OCI-M2 (cell line): ENCODE measurements around the gene LAMA3.

ENCODE experiments used
- DNase-seq: peaks from one replicate; lab custom pipeline; 2025; ENCODE audit not compliant: unreplicated experiment; lab: John Stamatoyannopoulos, UW

LAMA3 gene

GRCh38 chr18:23812546-23813440 lies 123.5 kb downstream of the LAMA3 start:
- DNase-seq: no peak

DNA sequence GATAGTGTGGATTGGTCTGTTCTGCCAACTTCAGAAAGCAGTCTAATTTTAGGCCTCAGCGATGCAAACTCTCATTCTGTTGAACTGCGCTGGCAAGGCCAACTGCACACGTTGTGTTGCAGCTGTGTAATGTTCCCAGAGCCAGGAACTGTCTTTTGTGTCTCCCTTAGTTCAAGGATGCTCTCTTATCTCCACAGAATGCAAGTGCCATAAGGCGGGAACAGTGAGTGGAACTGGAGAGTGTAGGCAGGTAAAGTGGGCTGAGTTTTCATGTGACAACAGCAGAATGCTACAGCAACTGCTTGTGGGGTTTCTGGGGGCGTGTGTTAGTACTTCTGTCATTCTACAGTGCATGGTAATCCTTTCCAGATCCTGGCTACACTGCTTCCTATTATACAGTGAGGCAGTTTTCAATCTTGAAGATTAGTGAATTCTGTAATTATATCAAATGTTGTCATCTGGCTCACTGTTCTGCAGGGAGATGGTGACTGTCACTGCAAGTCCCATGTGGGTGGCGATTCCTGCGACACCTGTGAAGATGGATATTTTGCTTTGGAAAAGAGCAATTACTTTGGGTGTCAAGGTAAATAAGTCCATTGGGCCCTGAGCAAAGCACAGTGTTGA lies 125.8 kb downstream of the LAMA3 start:
- no peak for DNase-seq

GRCh38 chr18:23816021-23816420 lies 126.8 kb downstream of the LAMA3 start:
- DNase-seq: no peak

DNA sequence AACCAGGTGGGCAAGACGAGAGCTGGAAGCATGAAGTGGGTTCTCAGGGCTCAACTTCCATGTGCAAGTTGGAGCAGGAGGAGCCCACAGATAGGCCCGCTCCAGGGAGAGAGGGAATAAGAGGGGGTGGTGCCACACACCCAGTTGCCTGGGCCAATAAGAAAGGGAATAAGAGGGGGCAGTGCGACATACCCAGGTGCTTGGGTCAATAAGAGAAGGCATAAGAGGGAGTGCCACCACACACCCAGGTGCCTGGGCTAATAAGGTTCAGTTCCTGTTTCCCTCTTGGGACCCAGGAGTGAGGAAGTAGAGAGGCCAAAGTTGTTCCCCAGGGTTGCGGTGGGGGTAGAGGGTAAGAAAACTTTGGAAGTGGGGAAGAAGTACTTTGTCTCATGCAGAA lies 127.5 kb downstream of the LAMA3 start:
- no peak for DNase-seq

DNA sequence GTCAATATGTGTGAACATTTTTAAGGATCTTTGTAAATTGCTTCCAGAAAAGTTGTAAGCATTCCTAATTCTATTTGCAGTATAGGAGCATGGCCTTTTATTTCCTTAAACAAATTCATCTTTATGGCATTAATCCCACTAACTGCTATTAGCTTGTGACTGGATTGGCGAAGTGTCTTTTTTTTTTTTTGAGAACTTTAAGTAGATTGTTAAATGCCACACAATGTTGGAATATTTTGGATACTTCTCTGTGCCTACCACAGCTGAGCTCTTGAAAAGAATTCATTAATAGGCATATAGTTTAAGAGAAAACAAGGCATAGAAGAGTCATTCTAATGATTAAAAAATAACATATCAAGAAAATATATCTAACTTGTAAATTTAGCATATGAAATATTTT lies 129.7 kb downstream of the LAMA3 start:
- no peak for DNase-seq

- no peak for DNase-seq
Observed at GRCh38 chr18:23822590-23823385, 133.5 kb downstream of the LAMA3 start.

- no peak for DNase-seq
Observed at GRCh38 chr18:23824240-23824639, 135.0 kb downstream of the LAMA3 start.

DNA sequence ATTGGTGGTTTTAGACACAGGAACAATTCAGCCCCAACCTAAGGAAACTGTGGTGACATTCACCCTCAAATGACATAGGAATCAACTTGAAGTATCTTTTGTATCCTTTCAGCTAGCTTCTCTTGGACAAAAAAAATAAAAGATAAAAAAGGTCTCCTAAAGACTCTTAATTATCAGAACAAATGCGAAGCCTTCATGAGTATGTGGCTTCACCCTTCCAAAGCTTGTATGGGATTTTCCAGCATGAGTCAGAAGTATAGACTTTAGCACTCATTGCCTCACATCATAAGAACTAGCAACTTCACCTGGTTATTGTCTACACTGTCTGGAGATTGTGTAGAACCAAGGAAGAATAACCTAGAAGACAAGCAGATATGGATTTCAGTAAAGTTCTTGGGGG lies 135.4 kb downstream of the LAMA3 start:
- DNase-seq: no peak

DNA sequence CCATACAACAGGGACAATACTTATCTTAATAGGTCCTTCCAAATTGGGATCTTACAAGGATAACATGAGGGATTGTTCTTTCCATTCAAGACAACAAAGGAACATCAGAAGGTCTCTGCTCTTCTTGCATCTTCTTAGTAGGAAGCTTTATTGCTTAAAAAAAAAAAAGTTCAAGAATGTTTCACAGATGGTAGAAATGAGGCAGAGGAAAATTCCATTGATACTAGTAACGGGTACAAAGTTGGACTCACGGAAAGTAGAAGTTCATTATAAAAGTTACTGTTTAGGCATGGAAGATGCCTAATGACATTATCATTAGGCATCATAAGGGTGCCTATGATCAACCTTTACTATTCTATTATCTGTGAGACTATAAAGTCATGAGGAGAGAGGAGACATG lies 136.2 kb downstream of the LAMA3 start:
- no peak for DNase-seq

- no peak for DNase-seq
Observed at GRCh38 chr18:23825978-23826405, 136.7 kb downstream of the LAMA3 start.

DNA sequence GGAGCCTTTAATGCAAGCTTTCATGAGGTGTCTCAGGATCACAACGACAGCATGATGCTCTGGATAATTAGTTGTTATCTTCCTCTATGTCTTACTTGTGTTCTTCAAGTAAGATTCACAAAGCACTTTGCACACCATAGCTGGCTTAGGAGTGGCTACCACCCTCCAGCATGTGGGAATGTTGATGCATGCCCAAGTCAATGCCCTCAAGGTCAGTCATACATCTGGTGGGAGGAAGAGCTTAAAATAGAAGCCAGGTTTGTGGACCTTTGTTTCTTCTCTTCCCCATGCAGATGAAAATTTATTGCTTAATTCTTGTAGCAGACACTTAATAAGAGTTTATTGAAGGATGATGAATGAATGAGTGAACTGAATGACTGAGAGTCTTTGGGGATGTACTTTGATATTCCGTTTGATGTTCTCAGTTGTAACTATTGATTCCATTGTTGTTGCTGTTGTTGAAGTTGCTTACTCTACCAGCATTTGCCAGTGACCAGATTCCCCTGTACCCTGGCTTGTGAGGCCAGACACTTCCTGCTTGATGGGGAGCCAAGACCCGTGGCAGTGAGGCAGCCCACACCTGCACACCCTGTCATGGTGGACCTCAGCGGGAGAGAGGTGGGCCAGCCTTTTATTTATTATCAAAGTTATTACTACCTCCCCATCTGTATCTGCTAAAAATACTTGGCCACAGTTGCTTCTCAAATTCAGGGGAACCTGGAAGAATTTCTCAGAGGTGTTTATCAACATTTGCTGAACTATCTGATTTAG lies 137.8 kb downstream of the LAMA3 start:
- DNase-seq: no peak

GRCh38 chr18:23827681-23828080 lies 138.4 kb downstream of the LAMA3 start:
- DNase-seq: no peak

- DNase-seq: no peak
Observed at GRCh38 chr18:23828426-23828825, 139.2 kb downstream of the LAMA3 start.

DNA sequence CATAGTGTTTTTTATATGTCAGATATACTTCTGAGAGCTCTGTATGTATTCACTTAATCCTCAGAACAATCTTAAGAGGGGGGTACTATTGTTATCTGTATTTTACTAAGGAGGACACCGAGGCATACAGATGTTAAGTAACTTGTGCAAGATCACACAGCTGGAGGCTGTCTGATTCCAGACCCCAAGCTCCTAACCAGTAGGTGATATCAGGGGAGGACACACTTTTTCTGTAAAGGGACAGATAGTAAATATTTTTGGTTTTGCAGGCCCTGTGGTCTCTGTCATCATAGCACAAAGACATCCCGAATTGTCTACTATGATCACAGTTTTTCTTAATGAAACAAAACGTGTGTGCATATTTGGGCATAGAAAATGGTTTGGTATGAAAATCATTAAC lies 143.7 kb downstream of the LAMA3 start:
- no peak for DNase-seq

DNA sequence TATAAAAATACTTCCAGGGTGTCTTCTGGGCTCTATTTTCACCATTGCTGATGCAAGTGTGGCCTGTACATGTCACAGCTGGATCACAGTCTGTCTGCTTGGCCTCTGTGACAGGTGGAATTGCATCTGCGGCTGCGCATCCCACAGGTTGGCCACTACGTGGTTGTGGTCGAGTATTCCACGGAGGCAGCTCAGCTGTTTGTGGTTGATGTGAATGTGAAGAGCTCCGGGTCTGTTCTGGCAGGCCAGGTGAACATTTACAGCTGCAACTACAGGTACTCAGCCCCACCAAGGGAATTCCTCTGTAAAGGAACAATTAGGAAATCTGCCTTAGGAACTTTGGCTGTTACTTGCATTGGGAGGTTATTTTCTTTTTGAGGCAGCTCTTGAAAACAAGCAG lies 144.5 kb downstream of the LAMA3 start:
- no peak for DNase-seq

DNA sequence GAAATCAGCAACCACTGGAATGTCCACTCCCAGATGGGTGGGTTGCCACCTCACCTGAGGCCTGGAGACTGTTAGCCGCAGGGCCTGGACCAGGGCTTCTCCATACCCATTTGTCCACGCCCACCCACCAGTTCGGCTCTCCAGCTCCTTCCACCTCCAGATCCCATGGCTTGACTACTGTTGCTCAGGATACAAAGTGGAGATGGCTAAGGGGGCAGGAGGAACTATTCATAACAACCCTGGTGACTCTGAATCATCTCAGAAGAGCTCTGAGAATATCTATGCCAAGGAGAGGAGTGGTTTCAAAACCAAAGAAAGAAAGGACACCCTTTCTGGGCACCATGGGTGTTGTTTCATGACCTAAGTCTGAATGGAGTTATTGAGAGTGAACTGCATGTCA lies 145.8 kb downstream of the LAMA3 start:
- no peak for DNase-seq

- no peak for DNase-seq
Observed at GRCh38 chr18:23835506-23835905, 146.3 kb downstream of the LAMA3 start.

DNA sequence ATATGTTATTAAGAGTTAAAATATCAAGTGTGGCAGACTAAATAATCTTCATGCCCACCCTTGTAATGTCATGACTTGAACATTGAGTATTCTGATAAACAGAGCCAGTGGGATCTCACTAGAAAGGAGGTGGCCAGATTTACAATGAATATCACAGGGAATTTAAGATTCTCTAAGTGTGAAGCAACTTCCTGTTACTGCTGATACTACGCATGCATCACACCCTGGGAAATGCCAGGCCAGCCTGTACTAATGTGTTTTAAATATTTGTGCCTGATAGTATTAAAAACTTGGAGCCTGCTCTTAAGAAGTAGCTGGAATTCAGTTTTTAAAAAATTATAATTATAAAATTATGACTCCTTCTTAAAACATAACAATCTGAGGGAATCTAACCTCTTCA lies 148.3 kb downstream of the LAMA3 start:
- no peak for DNase-seq

DNA sequence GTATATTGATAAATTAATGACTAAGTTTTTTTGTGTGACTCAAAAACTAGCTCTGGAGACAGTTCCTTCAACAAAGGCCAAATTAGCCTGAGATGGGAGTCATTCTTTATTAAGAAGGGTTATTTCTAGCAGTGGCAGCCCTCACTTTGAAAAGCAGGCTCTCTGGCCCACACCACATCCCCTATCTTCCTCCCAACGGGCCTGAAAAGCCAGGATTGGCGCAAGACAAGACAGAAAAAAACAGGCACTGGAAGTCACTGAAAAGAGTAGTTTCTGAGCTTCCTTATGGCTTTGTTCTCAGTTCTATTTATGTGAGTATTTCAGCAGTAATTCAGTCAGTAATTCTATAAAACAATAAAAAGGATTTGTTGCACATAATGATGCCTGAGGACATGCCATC lies 149.0 kb downstream of the LAMA3 start:
- DNase-seq: no peak

DNA sequence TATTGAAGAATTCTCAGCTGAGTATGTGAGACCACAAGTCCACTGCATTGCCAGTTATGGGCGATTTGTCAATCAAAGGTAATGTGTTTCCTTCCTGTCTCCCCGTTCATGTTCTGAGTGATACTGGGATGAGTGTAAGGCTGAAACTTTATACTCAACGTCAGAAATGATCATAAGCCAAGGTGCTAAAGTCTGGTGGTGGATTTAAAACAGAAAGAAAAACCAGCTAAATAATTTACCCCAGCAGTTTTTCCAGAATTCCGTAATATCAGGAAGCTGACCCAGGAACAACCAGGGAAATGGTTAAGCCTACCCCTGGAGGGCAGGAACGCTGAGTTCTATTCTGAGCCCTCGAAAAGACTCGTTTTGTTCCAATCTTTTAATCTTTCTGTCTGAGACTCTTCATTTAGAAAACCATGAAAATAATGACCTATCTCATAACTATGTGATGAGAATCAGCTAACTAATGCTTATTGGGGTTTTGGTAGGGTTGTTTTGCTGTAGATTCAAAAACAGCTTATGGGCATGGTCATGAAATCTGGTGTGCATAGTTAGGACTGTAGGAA lies 149.6 kb downstream of the LAMA3 start:
- DNase-seq: no peak

DNA sequence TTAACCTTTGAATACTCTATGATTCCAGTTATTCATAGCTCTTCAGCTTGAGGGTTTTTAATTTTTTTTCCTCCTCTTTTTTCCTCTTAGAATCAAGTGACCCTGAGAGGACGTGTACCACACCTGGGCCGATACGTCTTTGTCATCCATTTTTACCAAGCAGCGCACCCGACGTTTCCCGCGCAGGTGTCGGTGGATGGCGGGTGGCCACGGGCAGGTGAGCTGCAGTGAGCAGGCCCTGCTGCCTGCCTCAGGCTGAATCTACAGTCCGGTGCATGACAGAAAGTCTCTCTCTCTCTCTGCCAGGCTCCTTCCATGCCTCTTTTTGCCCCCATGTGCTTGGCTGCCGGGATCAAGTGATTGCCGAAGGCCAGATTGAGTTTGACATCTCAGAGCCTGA lies 153.1 kb downstream of the LAMA3 start:
- DNase-seq: no peak
